Stomach (tissue), 4 donors: ENCODE results near the gene PLPP4.

Source experiments
- POLR2A ChIP-seq, 4 donors: fragments of 450-650 bp; IDR thresholded peaks; one replicate each; pipeline ENCODE4 v1.6.1; 2016; ENCODE audit warnings: antibody characterized with exemption in 4 of 4, control low read depth in 2 of 4, mild to moderate bottlenecking in 1 of 4, moderate library complexity in 1 of 4
- POLR2AphosphoS5 ChIP-seq, 3 donors: sonication (generic); formaldehyde crosslinking; IDR thresholded peaks; one replicate each; pipeline ENCODE4 v1.6.1; 2016; ENCODE audit warnings: antibody characterized with exemption in 3 of 3

DNA sequence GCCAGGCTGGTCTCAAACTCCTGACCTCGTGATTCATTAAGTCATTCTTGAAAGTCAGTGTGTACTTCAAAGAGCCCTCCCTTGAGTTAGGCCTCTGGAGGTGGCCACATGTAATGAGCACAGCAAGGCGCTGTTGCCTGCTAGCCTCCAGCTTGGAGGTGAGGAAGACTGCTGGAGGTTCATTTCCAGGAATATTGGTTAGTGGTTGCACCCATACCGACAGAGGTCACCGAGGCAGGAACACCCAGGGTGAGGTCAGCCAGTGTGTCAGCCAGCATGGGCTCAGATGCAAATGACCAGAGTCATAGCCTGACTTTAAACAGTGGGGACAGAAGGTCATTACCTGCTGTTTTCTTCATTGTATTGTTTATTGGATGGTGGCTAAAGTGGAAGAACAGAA is 85.0 kb downstream of the PLPP4 start:
- TF ChIP-seq POLR2AphosphoS5 (IDR thresholded peaks at IDR 0.05): no peak
- TF ChIP-seq POLR2A (IDR thresholded peaks at IDR 0.05): no peak
